BJ (cell line): Measurements from ENCODE around the gene SRGAP1. TPM values are rescaled to one million over a fixed set of nuclear protein-coding genes. Genes with fewer than 3 reads are reported as not detected.

ENCODE experiments used
- CTCF ChIA-PET: fragments of 350-600 bp; formaldehyde crosslinking; extraction: SDS; loops from one replicate; lab custom pipeline; 2021; ENCODE audit warnings: antibody characterized with exemption, inconsistent platforms; lab: Yijun Ruan, JAX
- POLR2A ChIA-PET: fragments of 300-600 bp; sonication (Branson Sonifier 250); formaldehyde crosslinking; extraction: SDS; loops from one replicate; lab custom pipeline; 2021; ENCODE audit warnings: antibody characterized with exemption; lab: Charles Lee
- DNase-seq: peaks from one replicate; pipeline ENCODE4 v3.0.0-alpha.2; 2011; ENCODE audit warnings: low read depth
- H3K27me3 ChIP-seq: 2 replicates; pipeline ENCODE4 v1.6.0; 2011; ENCODE audit warnings: low read length; ENCODE audit not compliant: control insufficient read depth, insufficient read depth
- H3K36me3 ChIP-seq: 2 replicates; pipeline ENCODE4 v1.5.1; 2011; ENCODE audit warnings: low read length; ENCODE audit not compliant: control insufficient read depth, insufficient read depth
- H3K4me3 ChIP-seq: 2 replicates; pipeline ENCODE4 v1.5.1; 2011; ENCODE audit warnings: low read depth, mild to moderate bottlenecking, control low read depth, low read length
- polyA plus RNA-seq: library from polyadenylated mRNA; depleted of rRNA; stranded (reverse); fragments of >200 nt; gene quantifications from 2 replicates; pipeline ENCODE4 v1.2.3, GENCODE V29; 2011
- TF ChIP-seq, protein P1 (sequence below): IDR thresholded peaks from 2 replicates; pipeline ENCODE4 v1.5.1; 2011; ENCODE audit warnings: low read depth, mild to moderate bottlenecking, control low read depth, inconsistent platforms, low read length, moderate library complexity; ENCODE audit not compliant: insufficient read depth

Gene SRGAP1
- polyA plus RNA-seq, 1 experiment: 15.7 TPM

DNA sequence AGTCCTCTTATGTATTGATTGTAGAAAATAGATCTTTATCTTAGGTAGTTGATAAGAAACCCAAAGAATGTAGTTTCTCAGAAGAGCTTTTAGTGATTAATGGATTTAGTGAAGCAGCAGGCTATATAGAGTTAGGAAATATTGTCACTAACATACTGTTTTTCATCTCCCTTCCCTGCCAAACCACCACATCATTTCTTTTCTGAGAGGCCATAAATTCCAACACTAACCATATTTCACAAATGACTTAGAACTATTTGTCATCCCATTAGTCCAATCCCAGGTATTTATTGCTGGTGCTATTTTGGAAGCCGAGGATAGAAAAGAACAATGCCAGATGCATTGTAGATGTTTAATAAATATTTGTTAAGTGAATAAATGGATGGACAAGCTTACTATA lies 191.9 kb downstream of the SRGAP1 start:
- TF ChIP-seq, protein P1, sequence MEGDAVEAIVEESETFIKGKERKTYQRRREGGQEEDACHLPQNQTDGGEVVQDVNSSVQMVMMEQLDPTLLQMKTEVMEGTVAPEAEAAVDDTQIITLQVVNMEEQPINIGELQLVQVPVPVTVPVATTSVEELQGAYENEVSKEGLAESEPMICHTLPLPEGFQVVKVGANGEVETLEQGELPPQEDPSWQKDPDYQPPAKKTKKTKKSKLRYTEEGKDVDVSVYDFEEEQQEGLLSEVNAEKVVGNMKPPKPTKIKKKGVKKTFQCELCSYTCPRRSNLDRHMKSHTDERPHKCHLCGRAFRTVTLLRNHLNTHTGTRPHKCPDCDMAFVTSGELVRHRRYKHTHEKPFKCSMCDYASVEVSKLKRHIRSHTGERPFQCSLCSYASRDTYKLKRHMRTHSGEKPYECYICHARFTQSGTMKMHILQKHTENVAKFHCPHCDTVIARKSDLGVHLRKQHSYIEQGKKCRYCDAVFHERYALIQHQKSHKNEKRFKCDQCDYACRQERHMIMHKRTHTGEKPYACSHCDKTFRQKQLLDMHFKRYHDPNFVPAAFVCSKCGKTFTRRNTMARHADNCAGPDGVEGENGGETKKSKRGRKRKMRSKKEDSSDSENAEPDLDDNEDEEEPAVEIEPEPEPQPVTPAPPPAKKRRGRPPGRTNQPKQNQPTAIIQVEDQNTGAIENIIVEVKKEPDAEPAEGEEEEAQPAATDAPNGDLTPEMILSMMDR: no peak
- CTCF ChIA-PET: no interaction called here
- Histone ChIP-seq H3K27me3 (no peaks in the 10 kb centered on the region), H3K36me3 (0 out of 2 replicates have a peak, but pooled peaks cover 1% of the 10 kb centered on the region), H3K4me3 (no peak overlapping the region)
- peak; percentile 39 for DNase-seq
- POLR2A ChIA-PET: no interaction called here

DNA sequence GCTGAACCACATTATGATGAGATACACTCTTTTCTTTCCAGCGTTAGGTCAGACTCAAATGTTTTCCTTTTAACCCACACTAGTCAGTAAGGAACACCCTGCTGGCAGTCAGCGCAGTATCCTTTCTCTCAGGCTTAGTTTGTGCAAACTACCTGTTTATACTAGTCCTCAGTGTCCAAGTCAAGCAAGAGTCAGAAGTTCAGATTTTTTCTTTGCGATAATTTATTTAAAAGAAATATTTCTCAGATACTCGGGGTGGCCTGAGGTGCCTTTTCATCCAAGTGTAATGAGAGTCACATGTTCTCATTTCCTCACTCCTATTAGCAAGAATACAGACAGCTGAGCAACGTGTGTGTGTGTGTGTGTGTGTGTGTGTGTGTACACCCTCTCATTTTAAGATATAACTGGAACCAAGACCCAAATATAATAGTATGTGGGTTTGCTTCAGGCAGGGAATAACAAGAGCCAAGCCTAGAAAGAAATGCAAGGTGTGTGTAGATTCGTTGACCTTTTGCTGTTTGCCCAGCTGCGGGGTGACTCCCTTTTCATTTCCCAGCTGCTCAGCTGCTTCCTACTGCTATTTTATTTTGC lies 194.9 kb downstream of the SRGAP1 start:
- TF ChIP-seq, protein P1: no peak
- CTCF ChIA-PET: interaction anchor here (1.3 kb wide), 2 partner anchors 106 to 195 kb away, joined by 3 to 4 read pairs; partner anchors contain the start of gene SRGAP1
- no peak for DNase-seq
- POLR2A ChIA-PET: no interaction called here
- Histone ChIP-seq H3K36me3 (no peaks in the 10 kb centered on the region), H3K4me3 (no peak overlapping the region), H3K27me3 (no peaks in the 10 kb centered on the region)

DNA sequence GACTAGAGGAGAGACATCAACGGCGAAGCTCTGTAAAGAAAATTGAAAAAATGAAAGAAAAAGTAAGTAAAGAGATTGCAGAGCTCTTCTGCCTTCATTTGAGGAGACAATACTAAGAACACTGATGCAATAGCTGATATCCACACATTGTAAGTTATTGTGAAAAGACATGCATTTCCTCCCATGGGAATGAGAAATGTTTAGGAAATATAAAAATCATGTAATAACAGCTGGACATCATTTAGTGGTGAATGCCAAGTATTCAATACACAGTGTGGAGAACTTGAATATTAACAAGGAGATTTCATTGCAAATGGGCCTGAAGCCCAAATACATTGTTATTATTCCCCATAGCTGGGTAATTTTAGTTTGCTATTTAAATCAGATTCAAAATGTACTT lies 198.4 kb downstream of the SRGAP1 start:
- CTCF ChIA-PET: interaction anchor here (0.7 to 1.6 kb wide), 2 partner anchors 14 to 164 kb away, joined by 3 to 4 read pairs; no protein-coding TSS in a partner anchor
- H3K4me3 ChIP-seq: no peak overlapping the region
- peak; percentile 49 for DNase-seq
- H3K36me3 ChIP-seq: no peaks in the 10 kb centered on the region
- POLR2A ChIA-PET: no interaction called here
- H3K27me3 ChIP-seq: no peaks in the 10 kb centered on the region
- TF ChIP-seq, protein P1: no peak

DNA sequence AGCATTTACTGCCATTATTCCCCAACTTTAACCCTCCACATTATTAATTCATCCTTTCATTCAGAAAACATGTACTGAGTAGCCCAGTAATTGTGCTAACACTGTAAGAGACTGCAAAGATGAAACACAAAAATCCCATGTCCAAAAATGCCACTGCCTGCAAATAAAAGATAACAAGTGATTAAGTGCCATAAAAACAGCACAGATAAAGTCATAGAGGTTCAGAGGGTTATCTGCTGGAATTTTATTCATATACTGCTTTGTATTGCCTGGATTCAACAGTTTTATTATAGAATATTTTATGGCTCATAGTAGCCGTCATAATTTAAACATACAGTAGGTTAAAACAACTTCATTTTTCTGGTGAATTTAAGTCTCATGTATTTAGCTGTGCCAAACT lies 199.7 kb downstream of the SRGAP1 start:
- TF ChIP-seq, protein P1: no peak
- no peaks in the 10 kb centered on the region for H3K27me3 ChIP-seq
- no peak for DNase-seq
- ChIA-PET POLR2A (no interaction called here), CTCF (interaction anchor here (1.0 kb wide), 1 partner anchor 50 kb away, joined by 3 read pairs; no protein-coding TSS in a partner anchor)
- H3K36me3 ChIP-seq: no peaks in the 10 kb centered on the region
- H3K4me3 ChIP-seq: no peak overlapping the region

DNA sequence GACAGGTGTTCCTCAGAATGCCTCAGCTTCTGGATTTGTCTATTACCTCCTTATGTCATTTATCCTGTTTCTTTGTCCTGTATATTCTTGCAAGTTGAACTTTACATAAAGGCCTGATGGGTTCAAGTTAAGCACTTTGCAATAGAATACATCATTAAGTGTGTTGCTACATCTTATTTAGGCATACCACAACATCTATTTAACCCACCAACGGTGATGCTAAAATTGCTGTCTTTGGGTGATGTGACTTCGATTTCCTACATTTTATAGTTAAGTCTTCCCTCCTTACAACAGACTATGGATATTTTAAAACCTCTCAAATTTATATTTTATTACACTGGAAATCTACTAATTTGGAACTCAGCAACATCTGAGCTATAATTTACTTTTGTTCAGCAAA lies 206.6 kb downstream of the SRGAP1 start:
- no peak for DNase-seq
- Histone ChIP-seq H3K36me3 (0 out of 2 replicates have a peak, but pooled peaks cover 2% of the 10 kb centered on the region), H3K4me3 (no peak overlapping the region), H3K27me3 (no peaks in the 10 kb centered on the region)
- CTCF ChIA-PET: no interaction called here
- TF ChIP-seq, protein P1: no peak
- POLR2A ChIA-PET: no interaction called here
